Spleen (tissue), 11 donors: Measurements from ENCODE around the gene PLSCR4. TPM values are rescaled to one million over a fixed set of nuclear protein-coding genes. Genes with fewer than 3 reads are reported as not detected.

Source experiments
- DNase-seq: peaks from one replicate; pipeline ENCODE4 v3.0.0-alpha.2; 2020
- H3K27ac ChIP-seq, 8 donors: fragments of 200-600 bp; sonication (generic) in 7 of 8; 1 replicate in 4 of 8; 2 replicates in 4 of 8; pipeline versions ENCODE4 v1.5.0 to v1.8.0; 2016 to 2021; ENCODE audit warnings: inconsistent platforms in 4 of 8, mild to moderate bottlenecking in 4 of 8, moderate library complexity in 1 of 8
- H3K27me3 ChIP-seq, 7 donors: fragments of 200-600 bp; sonication (generic) in 6 of 7; replicated peaks in 1 of 7; 1 replicate in 4 of 7; 2 replicates in 3 of 7; pipeline versions ENCODE4 v1.5.0 to v1.8.0; 2016 to 2021; ENCODE audit warnings: inconsistent platforms in 3 of 7, mild to moderate bottlenecking in 1 of 7
- H3K36me3 ChIP-seq, 6 donors: fragments of 200-600 bp; sonication (generic) in 5 of 6; 1 replicate in 4 of 6; 2 replicates in 2 of 6; pipeline versions ENCODE4 v1.5.0 to v1.8.0; 2016 to 2021; ENCODE audit warnings: inconsistent platforms in 2 of 6
- H3K4me1 ChIP-seq, 6 donors: fragments of 200-600 bp; sonication (generic) in 5 of 6; 1 replicate in 3 of 6; 2 replicates in 3 of 6; pipeline versions ENCODE4 v1.5.0 to v1.8.0; 2016 to 2021; ENCODE audit warnings: inconsistent platforms in 3 of 6
- H3K4me3 ChIP-seq, 8 donors: fragments of 200-600 bp; sonication (generic) in 7 of 8; 1 replicate in 4 of 8; 2 replicates in 4 of 8; pipeline versions ENCODE4 v1.5.0 to v1.8.0; 2016 to 2021; ENCODE audit warnings: inconsistent platforms in 4 of 8, mild to moderate bottlenecking in 4 of 8, moderate library complexity in 2 of 8
- H3K9me3 ChIP-seq, 8 donors: fragments of 200-600 bp; sonication (generic) in 7 of 8; 1 replicate in 4 of 8; 2 replicates in 4 of 8; pipeline versions ENCODE4 v1.5.0 to v1.8.0; 2016 to 2021; ENCODE audit warnings: inconsistent platforms in 4 of 8
- POLR2A ChIP-seq, 3 donors: fragments of 450-650 bp; IDR thresholded peaks; one replicate each; pipeline ENCODE4 v1.5.1; 2017; ENCODE audit warnings: antibody characterized with exemption in 3 of 3, mild to moderate bottlenecking in 1 of 3
- POLR2AphosphoS5 ChIP-seq, 3 donors: sonication (generic); formaldehyde crosslinking; IDR thresholded peaks; one replicate each; pipeline ENCODE4 v1.5.1; 2017; ENCODE audit warnings: antibody characterized with exemption in 3 of 3
- WGBS, 5 donors: extraction: QIAGEN DNeasy Blood & Tissue Kit in 3 of 5; methylation state at CpG; one replicate each; pipeline versions ENCODE4 v1.1.5 to v1.1.7; 2013 to 2018; 5-methylcytosine and 5-hydroxymethylcytosine counted together
- intact Hi-C: fragments of 100-400 bp; cut with DNase I; formaldehyde crosslinking; loops from one replicate; pipeline ENCODE4 v1.15.0; 2023; ENCODE audit warnings: low total_unique reads
- polyA plus RNA-seq, 3 donors: library from polyadenylated mRNA; stranded (reverse); fragments of 200-250 nt; gene quantifications; one replicate each; pipeline ENCODE4 v1.2.1, GENCODE V29; 2013
- total RNA-seq, 7 donors: library from RNA; depleted of rRNA in 3 of 7; stranded (reverse); fragments of >200 nt in 3 of 7; fragmentation: NEBNext Ultra II Directional in 4 of 7; extraction: Animal tissue kit (Norgen Biotek cat#: 25700) in 4 of 7; gene quantifications; one replicate each; pipeline versions ENCODE4 v1.1.0 to v1.2.1, GENCODE V29; 2016 to 2021
- TF ChIP-seq, protein P1 (sequence below), 11 experiments: fragments of 200-600 bp in 7 of 11; fragments of 450-650 bp in 4 of 11; sonication (generic) in 4 of 11; IDR thresholded peaks in 8 of 11; conservative IDR thresholded peaks in 3 of 11; 1 replicate in 7 of 11; 2 replicates in 4 of 11; pipeline versions ENCODE4 v1.4.0 to v1.8.0; 2016 to 2021; ENCODE audit warnings: antibody characterized with exemption in 11 of 11, inconsistent platforms in 4 of 11, mild to moderate bottlenecking in 1 of 11
- donor health status: healthy with polysubstance abuse.
- donor health status: DM: no; HTN: no; CAD: no; lungs with moderate emphysema.
- donor health status: DM: no; HTN: no; CAD: no.
- donor health status: Bipolar disorder and iron deficiency.
- donor health status: healthy.
- donor health status: DM: no; HTN: no; CAD: no.
- donor health status: DM: yes; HTN: yes; CAD: no.

Gene PLSCR4
- total and polyA plus RNA-seq, 10 donors = 4.7 to 77.5 (median 36.0) TPM

DNA sequence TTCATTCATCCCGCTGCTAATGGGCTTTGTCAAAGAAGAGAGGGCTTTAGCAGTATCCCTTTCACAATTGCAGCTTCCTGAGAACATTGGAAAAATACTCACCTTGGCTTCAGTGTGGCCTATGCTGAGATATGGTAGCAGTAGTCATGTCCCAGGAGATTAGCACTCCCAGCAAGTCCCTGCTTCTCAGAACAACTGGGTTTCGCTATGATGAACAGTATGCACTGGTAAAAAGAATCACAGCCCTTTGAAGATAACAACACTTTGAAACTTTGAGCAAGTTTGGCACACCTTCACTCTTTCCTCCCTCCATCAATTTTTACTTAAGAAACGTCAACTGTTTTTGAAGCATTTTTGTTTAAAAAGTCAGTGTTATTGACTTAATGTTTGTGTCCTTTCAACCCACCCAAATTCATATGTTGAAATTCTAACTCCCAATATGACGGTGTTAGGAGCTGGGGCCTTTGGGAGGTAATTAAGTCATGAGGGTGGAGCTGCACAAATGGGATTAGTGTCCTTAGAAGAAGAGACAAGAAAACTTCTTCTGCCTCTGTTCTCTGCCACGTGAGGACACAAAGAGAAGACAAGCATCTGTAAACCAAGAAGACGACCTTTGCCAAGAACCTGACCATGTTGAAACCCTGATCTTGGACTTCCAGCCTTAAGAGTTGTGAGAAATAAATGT is 17.8 kb upstream of the PLSCR4 start:
- Histone ChIP-seq H3K27ac (no peak overlapping the region), H3K4me3 (no peak overlapping the region), H3K4me1 (no peaks in the 10 kb centered on the region), H3K27me3 (no peaks in the 10 kb centered on the region), H3K36me3 (no peaks in the 10 kb centered on the region), H3K9me3 (no peaks in the 10 kb centered on the region)
- TF ChIP-seq, protein P1, sequence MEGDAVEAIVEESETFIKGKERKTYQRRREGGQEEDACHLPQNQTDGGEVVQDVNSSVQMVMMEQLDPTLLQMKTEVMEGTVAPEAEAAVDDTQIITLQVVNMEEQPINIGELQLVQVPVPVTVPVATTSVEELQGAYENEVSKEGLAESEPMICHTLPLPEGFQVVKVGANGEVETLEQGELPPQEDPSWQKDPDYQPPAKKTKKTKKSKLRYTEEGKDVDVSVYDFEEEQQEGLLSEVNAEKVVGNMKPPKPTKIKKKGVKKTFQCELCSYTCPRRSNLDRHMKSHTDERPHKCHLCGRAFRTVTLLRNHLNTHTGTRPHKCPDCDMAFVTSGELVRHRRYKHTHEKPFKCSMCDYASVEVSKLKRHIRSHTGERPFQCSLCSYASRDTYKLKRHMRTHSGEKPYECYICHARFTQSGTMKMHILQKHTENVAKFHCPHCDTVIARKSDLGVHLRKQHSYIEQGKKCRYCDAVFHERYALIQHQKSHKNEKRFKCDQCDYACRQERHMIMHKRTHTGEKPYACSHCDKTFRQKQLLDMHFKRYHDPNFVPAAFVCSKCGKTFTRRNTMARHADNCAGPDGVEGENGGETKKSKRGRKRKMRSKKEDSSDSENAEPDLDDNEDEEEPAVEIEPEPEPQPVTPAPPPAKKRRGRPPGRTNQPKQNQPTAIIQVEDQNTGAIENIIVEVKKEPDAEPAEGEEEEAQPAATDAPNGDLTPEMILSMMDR (IDR thresholded peaks at IDR 0.05 in 8 of 11, conservative IDR thresholded peaks at IDR 0.05 in 3 of 11) = no peak
- intact Hi-C loops = no loop called here
- DNase-seq = no peak
- WGBS, 5 donors = 86 to 95% (median 90%) methylated on average over 6 of the region's 6 CpGs

DNA sequence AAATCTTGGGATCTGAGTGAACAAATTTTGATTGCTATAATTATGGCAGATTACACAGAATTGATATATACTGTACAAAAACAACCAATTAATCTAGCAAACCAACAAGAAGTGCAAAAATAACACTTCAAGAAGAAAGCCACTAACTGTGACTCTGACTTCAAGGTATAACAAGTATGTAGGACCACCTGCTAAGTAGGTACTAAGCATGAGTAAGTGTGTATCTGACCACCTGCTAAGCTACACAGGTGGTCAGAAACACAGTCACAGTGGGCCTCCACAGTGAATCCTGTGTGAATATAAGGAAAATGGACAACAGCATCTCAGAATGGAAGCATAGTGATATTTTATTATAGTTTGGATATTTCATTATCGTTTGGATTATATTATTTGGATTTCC is 14.8 kb upstream of the PLSCR4 start:
- TF ChIP-seq POLR2A (IDR thresholded peaks at IDR 0.05) (no peak), POLR2AphosphoS5 (IDR thresholded peaks at IDR 0.05) (no peak)
- TF ChIP-seq, protein P1 (IDR thresholded peaks at IDR 0.05 in 8 of 11, conservative IDR thresholded peaks at IDR 0.05 in 3 of 11) = no peak
- H3K4me1 ChIP-seq = no peaks in the 10 kb centered on the region
- 72 to 91% (median 85%) methylated on average over 1 of the region's 1 CpG for WGBS, 5 donors
- no peaks in the 10 kb centered on the region for H3K36me3 ChIP-seq
- no peaks in the 10 kb centered on the region for H3K27me3 ChIP-seq
- intact Hi-C loops = no loop called here
- H3K27ac ChIP-seq = no peak overlapping the region
- no peaks in the 10 kb centered on the region for H3K9me3 ChIP-seq
- DNase-seq = no peak
- H3K4me3 ChIP-seq = no peak overlapping the region

DNA sequence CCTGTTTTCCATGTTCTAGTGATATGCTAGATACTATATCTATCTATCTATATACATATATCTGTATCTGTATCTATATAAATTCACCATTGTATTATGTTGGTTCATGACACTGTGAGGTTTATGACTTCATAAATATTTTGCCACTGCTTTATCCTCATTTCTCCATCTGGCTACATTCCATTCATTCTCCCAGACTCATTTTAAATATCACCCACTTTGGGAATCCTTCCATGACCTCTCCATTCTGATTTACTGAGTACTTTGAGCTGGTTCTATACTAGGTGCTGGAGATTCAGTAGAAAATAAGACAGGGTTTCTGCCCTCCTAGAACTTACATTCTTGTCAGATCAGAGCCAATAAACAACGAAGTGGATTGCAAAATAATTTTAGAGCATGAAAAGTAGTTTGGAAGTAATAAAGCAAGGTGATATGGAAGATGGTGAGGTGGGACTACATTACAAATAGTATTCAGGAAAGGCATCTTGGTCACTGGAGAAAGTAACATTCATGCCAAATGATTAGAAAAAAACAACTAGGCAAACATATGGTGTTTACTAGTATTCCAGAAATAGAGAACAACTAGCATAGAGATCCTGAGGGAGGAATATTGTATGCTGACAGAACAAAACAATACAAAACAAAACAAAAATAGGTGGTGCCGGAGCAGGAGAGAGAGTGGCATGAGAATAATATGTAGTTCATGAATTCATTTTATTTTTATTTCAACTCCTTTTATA is 11.6 kb upstream of the PLSCR4 start:
- intact Hi-C loops = no loop called here
- H3K27ac ChIP-seq = no peak overlapping the region
- 76 to 89% (median 78%) methylated on average over 2 of the region's 2 CpGs for WGBS, 5 donors
- TF ChIP-seq POLR2AphosphoS5 (IDR thresholded peaks at IDR 0.05) = no peak
- TF ChIP-seq, protein P1 (IDR thresholded peaks at IDR 0.05 in 8 of 11, conservative IDR thresholded peaks at IDR 0.05 in 3 of 11) = no peak
- no peak for TF ChIP-seq POLR2A (IDR thresholded peaks at IDR 0.05)
- no peaks in the 10 kb centered on the region for H3K9me3 ChIP-seq
- H3K4me3 ChIP-seq = no peak overlapping the region
- no peak for DNase-seq
- H3K27me3 ChIP-seq = peaks cover 0 to 5% (median 0%) of the 10 kb centered on the region in 7 donors
- no peaks in the 10 kb centered on the region for H3K4me1 ChIP-seq
- H3K36me3 ChIP-seq = no peaks in the 10 kb centered on the region

DNA sequence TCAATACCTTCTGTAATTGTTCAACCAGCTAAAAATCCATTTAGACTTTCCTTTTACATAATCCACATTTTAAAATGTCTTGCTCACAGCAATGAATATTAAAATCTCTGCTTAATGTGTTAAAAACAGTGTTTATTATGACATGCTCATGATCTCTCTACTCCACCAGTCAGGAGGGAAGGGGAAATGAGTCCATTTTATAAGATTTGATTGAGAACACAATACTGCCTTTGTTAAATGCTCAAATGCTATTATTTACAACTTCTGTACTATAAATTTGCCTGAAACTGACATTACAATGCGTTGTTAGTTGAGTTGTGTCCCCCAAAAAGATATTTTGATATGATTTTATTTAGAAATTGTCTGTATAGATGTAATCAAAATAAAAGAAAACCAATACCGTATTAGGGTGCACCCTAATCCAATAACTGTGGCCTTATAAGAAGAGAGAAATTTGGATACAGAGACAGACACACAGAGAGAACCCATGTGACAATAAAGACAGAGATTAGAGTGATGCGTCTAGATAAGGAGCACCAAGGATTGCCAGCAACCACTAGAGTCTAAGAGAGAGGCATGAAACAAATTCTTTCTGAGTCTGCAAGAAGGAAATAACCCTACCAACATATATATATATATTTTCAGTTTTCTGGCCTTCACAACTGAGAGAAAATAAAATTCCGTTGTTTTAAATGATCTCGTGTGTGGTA is 9.1 kb upstream of the PLSCR4 start:
- H3K27ac ChIP-seq = no peak overlapping the region
- no peak for DNase-seq
- no peak overlapping the region for H3K4me3 ChIP-seq
- intact Hi-C loops = no loop called here
- no peaks in the 10 kb centered on the region for H3K9me3 ChIP-seq
- no peaks in the 10 kb centered on the region for H3K4me1 ChIP-seq
- peaks cover 0 to 5% (median 0%) of the 10 kb centered on the region in 7 donors for H3K27me3 ChIP-seq
- 77 to 89% (median 83%) methylated on average over 5 of the region's 5 CpGs for WGBS, 5 donors
- no peaks in the 10 kb centered on the region for H3K36me3 ChIP-seq
- TF ChIP-seq POLR2A (IDR thresholded peaks at IDR 0.05) = no peak
- no peak for TF ChIP-seq POLR2AphosphoS5 (IDR thresholded peaks at IDR 0.05)
- TF ChIP-seq, protein P1 (IDR thresholded peaks at IDR 0.05 in 8 of 11, conservative IDR thresholded peaks at IDR 0.05 in 3 of 11) = no peak
